ENCODE measurements around the gene ADGRE3.

GRCh38 chr19:14683439-14683838 is 8.8 kb upstream of the ADGRE3 start:
- TF ChIP-seq CTCF (IDR thresholded peaks at IDR 0.05; ENCODE audit: insufficient read depth, low read depth, low read length) = no peak
- no peak for TF ChIP-seq EZH2 (IDR thresholded peaks at IDR 0.05; ENCODE audit: insufficient read depth, low read length)
